Right lobe of liver (tissue), 4 donors: ENCODE measurements around the gene C6orf120.

Experiments used
- POLR2A ChIP-seq: fragments of 450-650 bp; IDR thresholded peaks from one replicate; pipeline ENCODE4 v1.6.1; 2017; ENCODE audit warnings: antibody characterized with exemption, mild to moderate bottlenecking
- TF ChIP-seq, protein P1 (sequence below), 4 donors: fragments of 200-600 bp in 3 of 4; fragments of 450-650 bp in 1 of 4; IDR thresholded peaks; one replicate each; pipeline versions ENCODE4 v1.5.1 to v1.8.0; 2016 to 2022; ENCODE audit warnings: antibody characterized with exemption in 4 of 4, mild to moderate bottlenecking in 2 of 4
- donor health status: DM: no; HTN: no; CAD: no.
- donor health status: DM: no; HTN: no; CAD: no.
- donor health status: DM: no; HTN: yes; CAD: no.

- peak; percentile 97 for TF ChIP-seq POLR2A
- TF ChIP-seq, protein P1, sequence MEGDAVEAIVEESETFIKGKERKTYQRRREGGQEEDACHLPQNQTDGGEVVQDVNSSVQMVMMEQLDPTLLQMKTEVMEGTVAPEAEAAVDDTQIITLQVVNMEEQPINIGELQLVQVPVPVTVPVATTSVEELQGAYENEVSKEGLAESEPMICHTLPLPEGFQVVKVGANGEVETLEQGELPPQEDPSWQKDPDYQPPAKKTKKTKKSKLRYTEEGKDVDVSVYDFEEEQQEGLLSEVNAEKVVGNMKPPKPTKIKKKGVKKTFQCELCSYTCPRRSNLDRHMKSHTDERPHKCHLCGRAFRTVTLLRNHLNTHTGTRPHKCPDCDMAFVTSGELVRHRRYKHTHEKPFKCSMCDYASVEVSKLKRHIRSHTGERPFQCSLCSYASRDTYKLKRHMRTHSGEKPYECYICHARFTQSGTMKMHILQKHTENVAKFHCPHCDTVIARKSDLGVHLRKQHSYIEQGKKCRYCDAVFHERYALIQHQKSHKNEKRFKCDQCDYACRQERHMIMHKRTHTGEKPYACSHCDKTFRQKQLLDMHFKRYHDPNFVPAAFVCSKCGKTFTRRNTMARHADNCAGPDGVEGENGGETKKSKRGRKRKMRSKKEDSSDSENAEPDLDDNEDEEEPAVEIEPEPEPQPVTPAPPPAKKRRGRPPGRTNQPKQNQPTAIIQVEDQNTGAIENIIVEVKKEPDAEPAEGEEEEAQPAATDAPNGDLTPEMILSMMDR (IDR thresholded peaks at IDR 0.05) = peak in 1 of 4 donors; percentile 9
Measured at GRCh38 chr6:169701954-169702839, at the start of gene C6orf120, which contains the start of gene WDR27.
